Activated naive CD4-positive, alpha-beta T cell (primary cell): ENCODE data around the gene ALOX15B.

Experiments used
- DNase-seq, 4 experiments: peaks; one replicate each; lab custom pipeline; 2025; lab: John Stamatoyannopoulos, UW

Gene ALOX15B

GRCh38 chr17:8038954-8039610 is at the start of gene ALOX15B:
ALOX15B (plus strand) TSS chr17:8039059; CDS start chr17:8039156, 97 bp downstream.
- peak in 1 of 4 experiments; percentile 23 for DNase-seq

- peak; percentile 94 to 97 (median 96) for DNase-seq
These were observed 48.8 kb upstream of the ALOX15B start for GRCh38 chr17:7989781-7990655.

DNA sequence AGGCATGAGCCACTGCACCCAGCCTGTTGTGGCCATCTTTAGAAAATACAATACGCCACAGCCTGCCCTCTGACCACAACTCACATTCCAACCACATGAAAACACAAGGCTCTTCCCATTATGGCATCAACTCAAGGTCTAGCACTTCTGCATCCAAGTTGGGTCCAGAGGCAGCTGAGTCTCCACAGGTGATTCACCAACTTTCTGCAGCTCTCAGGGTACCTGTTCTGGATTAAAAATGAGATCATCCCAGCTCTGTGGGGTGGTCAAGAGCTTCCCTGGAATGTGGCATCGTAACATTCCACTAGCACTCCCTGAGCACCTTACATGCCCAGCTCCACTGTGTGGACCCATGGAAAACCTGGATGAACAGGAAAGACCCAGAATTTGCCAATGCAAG is 46.3 kb upstream of the ALOX15B start:
- no peak for DNase-seq

GRCh38 chr17:7992924-7993323 is 45.9 kb upstream of the ALOX15B start:
- DNase-seq = no peak

GRCh38 chr17:7993972-7994589 is 44.8 kb upstream of the ALOX15B start:
- DNase-seq = no peak

DNA sequence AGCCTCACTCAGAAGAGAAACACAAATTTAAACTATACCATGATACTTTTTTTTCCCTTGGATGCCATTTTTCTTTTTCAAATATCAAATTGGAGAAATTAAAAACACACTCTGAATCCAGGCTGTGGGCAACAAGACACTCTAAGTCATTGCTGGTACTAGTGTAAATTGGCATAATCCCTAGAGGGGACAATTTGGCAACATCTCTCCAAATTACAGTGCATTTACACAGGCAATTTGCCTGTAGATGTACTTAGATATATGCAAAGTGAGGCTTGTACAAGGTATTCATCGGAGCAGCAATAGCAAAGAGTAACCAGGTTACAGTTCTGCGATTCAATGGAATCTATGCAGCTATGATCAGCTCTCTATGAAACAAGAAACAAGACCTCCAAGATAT is 43.1 kb upstream of the ALOX15B start:
- no peak for DNase-seq

- peak in 2 of 4 experiments; percentile 7 to 24 for DNase-seq
These were observed 41.7 kb upstream of the ALOX15B start for GRCh38 chr17:7997186-7997585.

- no peak for DNase-seq
These were observed 36.7 kb upstream of the ALOX15B start, which contains the start of gene GUCY2D for GRCh38 chr17:8001976-8002720. GUCY2D (plus strand) TSS chr17:8002615; CDS start chr17:8003048, 433 bp downstream.

DNA sequence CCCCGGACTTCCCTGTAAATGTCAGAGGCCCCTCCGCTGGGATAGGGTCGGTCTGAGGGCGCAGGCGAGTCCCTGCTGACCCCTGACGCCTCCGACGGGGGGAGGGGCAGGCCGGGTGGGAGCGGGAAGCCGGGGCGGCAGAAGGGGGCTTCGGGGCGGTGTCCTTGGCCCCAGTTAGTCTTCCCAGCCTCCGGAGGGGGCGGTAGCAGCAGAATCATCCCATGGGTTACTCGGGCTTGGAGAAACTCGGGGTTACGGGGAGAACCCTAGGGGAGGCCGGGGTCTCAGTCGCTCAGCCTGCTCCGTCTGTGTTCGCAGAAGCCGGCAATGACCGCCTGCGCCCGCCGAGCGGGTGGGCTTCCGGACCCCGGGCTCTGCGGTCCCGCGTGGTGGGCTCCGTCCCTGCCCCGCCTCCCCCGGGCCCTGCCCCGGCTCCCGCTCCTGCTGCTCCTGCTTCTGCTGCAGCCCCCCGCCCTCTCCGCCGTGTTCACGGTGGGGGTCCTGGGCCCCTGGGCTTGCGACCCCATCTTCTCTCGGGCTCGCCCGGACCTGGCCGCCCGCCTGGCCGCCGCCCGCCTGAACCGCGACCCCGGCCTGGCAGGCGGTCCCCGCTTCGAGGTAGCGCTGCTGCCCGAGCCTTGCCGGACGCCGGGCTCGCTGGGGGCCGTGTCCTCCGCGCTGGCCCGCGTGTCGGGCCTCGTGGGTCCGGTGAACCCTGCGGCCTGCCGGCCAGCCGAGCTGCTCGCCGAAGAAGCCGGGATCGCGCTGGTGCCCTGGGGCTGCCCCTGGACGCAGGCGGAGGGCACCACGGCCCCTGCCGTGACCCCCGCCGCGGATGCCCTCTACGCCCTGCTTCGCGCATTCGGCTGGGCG is 35.9 kb upstream of the ALOX15B start:
- no peak for DNase-seq

DNA sequence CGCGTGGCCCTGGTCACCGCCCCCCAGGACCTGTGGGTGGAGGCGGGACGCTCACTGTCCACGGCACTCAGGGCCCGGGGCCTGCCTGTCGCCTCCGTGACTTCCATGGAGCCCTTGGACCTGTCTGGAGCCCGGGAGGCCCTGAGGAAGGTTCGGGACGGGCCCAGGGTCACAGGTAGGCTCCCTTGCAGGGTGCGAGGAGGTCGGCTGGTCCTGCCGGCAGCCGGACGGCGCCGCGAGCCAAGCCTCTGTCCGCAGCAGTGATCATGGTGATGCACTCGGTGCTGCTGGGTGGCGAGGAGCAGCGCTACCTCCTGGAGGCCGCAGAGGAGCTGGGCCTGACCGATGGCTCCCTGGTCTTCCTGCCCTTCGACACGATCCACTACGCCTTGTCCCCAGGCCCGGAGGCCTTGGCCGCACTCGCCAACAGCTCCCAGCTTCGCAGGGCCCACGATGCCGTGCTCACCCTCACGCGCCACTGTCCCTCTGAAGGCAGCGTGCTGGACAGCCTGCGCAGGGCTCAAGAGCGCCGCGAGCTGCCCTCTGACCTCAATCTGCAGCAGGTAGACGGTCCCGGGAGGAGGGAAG is 35.2 kb upstream of the ALOX15B start:
- no peak for DNase-seq

DNA sequence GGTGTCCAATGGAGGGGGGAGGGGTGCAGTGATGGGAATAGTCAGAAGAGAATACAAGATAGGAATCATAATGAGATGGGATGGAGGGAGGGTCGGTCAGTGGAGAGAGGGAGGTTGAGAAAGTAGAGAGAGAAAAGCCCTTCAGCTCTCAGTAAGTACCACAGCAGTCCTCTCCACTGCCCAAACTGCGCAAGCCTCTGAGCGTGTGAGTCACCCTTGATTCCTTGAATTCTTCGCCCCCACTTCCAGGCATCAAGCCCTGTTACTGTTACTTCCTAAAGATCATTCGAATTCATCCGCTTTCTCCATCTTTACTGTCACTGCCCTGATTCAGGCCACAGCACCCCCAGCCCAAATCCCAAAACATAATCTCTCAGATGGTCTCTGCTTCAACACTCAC is 34.0 kb upstream of the ALOX15B start:
- no peak for DNase-seq

- DNase-seq = no peak
These were observed 33.5 kb upstream of the ALOX15B start for GRCh38 chr17:8005357-8005756.

DNA sequence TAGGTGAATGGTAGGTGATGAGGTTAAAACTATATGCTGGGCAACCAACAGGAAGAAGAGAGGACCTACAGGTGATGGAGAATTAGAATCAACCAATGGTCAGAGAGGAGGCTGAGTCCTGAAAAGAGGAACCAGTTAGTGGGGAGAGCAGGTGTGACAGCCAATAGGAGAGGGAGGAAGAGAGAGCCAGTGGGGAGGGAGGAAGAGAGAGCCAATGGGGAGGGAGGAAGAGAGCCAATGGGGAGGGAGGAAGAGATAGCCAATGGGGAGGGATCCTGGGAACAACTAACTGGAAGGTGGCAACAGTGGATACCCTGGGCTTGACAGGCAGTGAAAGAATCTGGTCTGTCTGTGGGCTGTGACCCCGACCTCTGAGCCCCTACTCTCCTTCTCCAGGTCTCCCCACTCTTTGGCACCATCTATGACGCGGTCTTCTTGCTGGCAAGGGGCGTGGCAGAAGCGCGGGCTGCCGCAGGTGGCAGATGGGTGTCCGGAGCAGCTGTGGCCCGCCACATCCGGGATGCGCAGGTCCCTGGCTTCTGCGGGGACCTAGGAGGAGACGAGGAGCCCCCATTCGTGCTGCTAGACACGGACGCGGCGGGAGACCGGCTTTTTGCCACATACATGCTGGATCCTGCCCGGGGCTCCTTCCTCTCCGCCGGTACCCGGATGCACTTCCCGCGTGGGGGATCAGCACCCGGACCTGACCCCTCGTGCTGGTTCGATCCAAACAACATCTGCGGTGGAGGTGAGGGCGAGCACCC is 32.7 kb upstream of the ALOX15B start:
- no peak for DNase-seq

DNA sequence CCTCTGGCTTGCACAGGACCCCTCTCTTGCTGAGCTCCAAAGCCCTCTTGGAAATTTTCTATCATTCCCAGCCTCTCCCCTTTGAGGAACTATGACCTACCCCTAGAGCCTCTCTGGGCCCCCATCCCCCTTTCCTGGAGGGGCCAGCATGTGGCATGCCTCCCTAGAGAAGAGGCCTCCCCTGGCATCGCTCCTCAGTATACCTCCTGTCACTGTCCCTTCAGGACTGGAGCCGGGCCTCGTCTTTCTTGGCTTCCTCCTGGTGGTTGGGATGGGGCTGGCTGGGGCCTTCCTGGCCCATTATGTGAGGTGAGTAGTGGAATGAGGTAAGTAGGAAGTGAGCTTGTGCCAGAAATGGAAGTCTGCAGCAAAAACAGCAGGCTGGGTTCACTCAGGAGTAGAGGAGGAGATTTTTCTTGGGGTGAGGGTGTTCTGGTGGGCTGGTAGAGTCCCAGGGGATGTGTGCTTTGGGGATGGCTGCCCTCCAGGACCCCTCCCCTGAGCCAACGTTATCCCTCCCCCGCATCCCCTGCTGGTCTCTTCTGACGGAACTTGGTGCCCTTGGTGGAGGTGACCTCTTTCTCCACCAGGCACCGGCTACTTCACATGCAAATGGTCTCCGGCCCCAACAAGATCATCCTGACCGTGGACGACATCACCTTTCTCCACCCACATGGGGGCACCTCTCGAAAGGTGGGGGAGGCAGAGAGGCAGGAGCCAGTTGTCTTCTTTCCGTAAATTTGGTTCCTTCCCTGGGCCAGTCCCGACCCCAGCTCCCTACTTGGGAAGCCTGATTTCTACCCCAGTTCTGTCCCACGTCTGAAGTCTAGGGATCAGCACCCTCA is 31.8 kb upstream of the ALOX15B start:
- DNase-seq = no peak

DNA sequence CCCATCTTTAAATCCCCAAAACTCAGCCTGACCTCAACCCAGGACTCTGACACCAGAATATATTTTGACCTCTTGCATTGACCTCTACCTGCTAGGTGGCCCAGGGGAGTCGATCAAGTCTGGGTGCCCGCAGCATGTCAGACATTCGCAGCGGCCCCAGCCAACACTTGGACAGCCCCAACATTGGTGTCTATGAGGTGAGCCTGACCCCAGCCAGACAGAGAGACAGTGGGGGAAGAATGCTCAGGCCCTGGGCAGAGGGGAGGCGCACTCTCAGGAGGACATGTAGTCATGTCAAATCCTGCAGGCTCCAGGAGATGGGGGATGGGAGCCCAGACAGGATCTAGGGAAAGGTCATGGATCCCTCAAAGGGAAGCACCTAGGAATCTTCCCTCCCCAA is 31.0 kb upstream of the ALOX15B start:
- no peak for DNase-seq

GRCh38 chr17:8012045-8012580 is 26.7 kb upstream of the ALOX15B start:
- DNase-seq = no peak

GRCh38 chr17:8012996-8013640 is 25.7 kb upstream of the ALOX15B start:
- no peak for DNase-seq
